SW 1271 (cell line): Measurements from ENCODE around the gene PNPLA4.

Experiments used
- DNase-seq, 2 experiments: peaks; one replicate each; lab custom pipeline; 2025; lab: John Stamatoyannopoulos, UW

Gene PNPLA4

GRCh38 chrX:7852166-7852565 is 75.0 kb downstream of the PNPLA4 start:
- no peak for DNase-seq
